GM12892 (cell line): ENCODE results near the gene SPTB.

Experiments
- POLR2A ChIP-seq: IDR thresholded peaks from 2 replicates; pipeline ENCODE4 v1.6.1; 2011; ENCODE audit warnings: low read depth, low read length, control low read depth
- POLR2AphosphoS5 ChIP-seq: IDR thresholded peaks from 2 replicates; pipeline ENCODE4 v1.6.1; 2011; ENCODE audit warnings: low read depth, low read length, control low read depth

DNA sequence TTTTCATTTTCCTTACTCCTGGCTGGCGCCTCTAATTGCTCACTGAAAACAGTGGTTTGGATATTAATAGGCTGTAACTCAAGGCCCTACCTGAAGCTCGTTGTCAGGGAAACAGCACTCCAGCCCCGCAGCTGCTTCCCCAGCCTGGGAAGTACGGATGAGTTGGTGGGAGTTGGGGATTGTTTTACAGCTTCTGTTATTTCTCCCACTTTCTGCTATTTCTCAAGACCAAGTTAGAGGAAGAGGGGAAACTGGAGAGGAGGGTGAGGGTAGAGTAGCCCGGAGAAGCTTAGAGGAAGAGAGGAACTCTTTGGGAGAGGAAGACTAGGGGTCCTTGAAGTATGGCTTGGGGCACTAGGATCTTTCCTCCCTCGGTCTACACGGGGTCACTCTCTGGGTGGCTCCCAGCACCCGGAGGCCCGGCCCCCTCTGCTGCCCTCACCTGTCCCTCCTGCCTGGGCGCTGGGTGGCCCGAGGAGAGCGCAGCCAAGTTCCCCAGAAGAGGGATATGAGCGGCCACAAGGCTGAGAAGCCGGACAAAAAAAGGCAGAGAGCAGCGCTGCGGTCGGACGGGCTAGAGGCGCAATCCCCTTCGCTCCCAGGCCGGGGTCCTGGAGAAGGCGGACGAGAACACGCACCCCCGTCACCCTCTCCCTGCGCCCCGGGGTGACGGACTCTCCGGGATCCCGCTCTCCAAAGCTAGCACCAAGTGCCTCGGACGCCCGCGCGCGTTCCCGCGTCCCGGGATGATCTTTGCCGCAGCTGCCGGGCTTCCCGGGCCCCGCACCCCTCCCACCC is 671 bp downstream of the SPTB start:
- TF ChIP-seq POLR2AphosphoS5 (no peak), POLR2A (no peak)
